GM23338 (cell line): ENCODE data around the gene ZNF496. TPM values are rescaled to one million over a fixed set of nuclear protein-coding genes. Genes with fewer than 3 reads are reported as not detected.

Experiments
- ATAC-seq: fragments of 200-7000 bp; cut with Tn5 transposase; 3 replicates; pipeline ENCODE4 v1.9.1; 2020
- DNase-seq: peaks from one replicate; pipeline ENCODE4 v3.0.0-alpha.2; 2015; ENCODE audit warnings: low spot score
- H2AFZ ChIP-seq: fragments of 200-600 bp; sonication (generic); 2 replicates; pipeline ENCODE4 v1.8.0; 2016; ENCODE audit warnings: antibody characterized with exemption, mild to moderate bottlenecking, moderate library complexity
- H3F3A ChIP-seq: fragments of 200-600 bp; sonication (generic); replicated peaks from 2 replicates; pipeline ENCODE4 v1.8.0; 2017; ENCODE audit warnings: antibody characterized with exemption, mixed run types, low read depth
- H3K27ac ChIP-seq: fragments of 200-600 bp; sonication (generic); 2 replicates; pipeline ENCODE4 v1.6.1; 2016; ENCODE audit warnings: low read depth
- H3K27me3 ChIP-seq: fragments of 200-600 bp; sonication (generic); 2 replicates; pipeline ENCODE4 v1.8.0; 2016; ENCODE audit warnings: mild to moderate bottlenecking, mixed run types, moderate library complexity; ENCODE audit not compliant: insufficient read depth
- H3K36me3 ChIP-seq: fragments of 200-600 bp; sonication (generic); 2 replicates; pipeline ENCODE4 v1.8.0; 2016; ENCODE audit warnings: mild to moderate bottlenecking; ENCODE audit not compliant: insufficient read depth
- H3K4me1 ChIP-seq: fragments of 200-600 bp; sonication (generic); 2 replicates; pipeline ENCODE4 v1.8.0; 2016; ENCODE audit warnings: mild to moderate bottlenecking, moderate library complexity; ENCODE audit not compliant: insufficient read depth
- H3K4me2 ChIP-seq: fragments of 200-600 bp; sonication (generic); 2 replicates; pipeline ENCODE4 v1.7.1; 2017; ENCODE audit warnings: mixed run types
- H3K4me3 ChIP-seq: fragments of 200-600 bp; sonication (generic); 2 replicates; pipeline ENCODE4 v1.6.1; 2016; ENCODE audit warnings: mixed run types
- H3K79me2 ChIP-seq: fragments of 200-600 bp; sonication (generic); replicated peaks from 2 replicates; pipeline ENCODE4 v1.8.0; 2017; ENCODE audit warnings: mild to moderate bottlenecking; ENCODE audit not compliant: insufficient read depth
- H3K9me2 ChIP-seq: fragments of 200-600 bp; sonication (generic); 2 replicates; pipeline ENCODE4 v1.8.0; 2017; ENCODE audit not compliant: insufficient read depth
- H4K20me1 ChIP-seq: fragments of 200-600 bp; sonication (generic); replicated peaks from 2 replicates; pipeline ENCODE4 v1.8.0; 2017; ENCODE audit warnings: mild to moderate bottlenecking; ENCODE audit not compliant: insufficient read depth
- H3K27ac Mint-ChIP-seq: 2 replicates; pipeline ENCODE4 v1.8.0; 2020; ENCODE audit warnings: inconsistent platforms, mild to moderate bottlenecking, moderate library complexity, mixed read lengths
- H3K27me3 Mint-ChIP-seq: 3 replicates; pipeline ENCODE4 v1.8.0; 2022; ENCODE audit warnings: low read depth, mild to moderate bottlenecking, moderate library complexity, mixed read lengths, inconsistent platforms; ENCODE audit not compliant: insufficient read depth, poor library complexity
- H3K36me3 Mint-ChIP-seq: 3 replicates; pipeline ENCODE4 v1.8.0; 2021; ENCODE audit warnings: low read depth, mild to moderate bottlenecking, inconsistent platforms, moderate library complexity, mixed read lengths
- H3K4me1 Mint-ChIP-seq: 3 replicates; pipeline ENCODE4 v1.8.0; 2020; ENCODE audit warnings: mild to moderate bottlenecking, inconsistent platforms, mixed read lengths
- H3K4me3 Mint-ChIP-seq: 3 replicates; pipeline ENCODE4 v1.8.0; 2021; ENCODE audit warnings: moderate library complexity, mild to moderate bottlenecking, inconsistent platforms, mixed read lengths
- H3K9me3 Mint-ChIP-seq: 3 replicates; pipeline ENCODE4 v1.8.0; 2020; ENCODE audit warnings: moderate library complexity, mild to moderate bottlenecking, inconsistent platforms, mixed read lengths
- CTCF ChIP-seq, 2 experiments: fragments of 200-600 bp in 1 of 2; sonication (generic) in 1 of 2; conservative IDR thresholded peaks; 2 replicates each; pipeline versions ENCODE4 v1.5.1 to v1.6.1; 2016 to 2017; ENCODE audit warnings: antibody characterized with exemption in 2 of 2, low read depth in 2 of 2, mild to moderate bottlenecking in 2 of 2, moderate library complexity in 1 of 2
- EZH2phosphoT487 ChIP-seq: fragments of 200-600 bp; sonication (generic); IDR thresholded peaks from one replicate; pipeline ENCODE4 v1.8.1; 2018; ENCODE audit warnings: antibody characterized with exemption; ENCODE audit not compliant: unreplicated experiment
- JUNB ChIP-seq: IDR thresholded peaks from one replicate; pipeline ENCODE4 v1.6.1; 2016; ENCODE audit warnings: antibody characterized with exemption; ENCODE audit not compliant: unreplicated experiment
- POLR2AphosphoS5 ChIP-seq: IDR thresholded peaks from 2 replicates; pipeline ENCODE4 v1.6.1; 2016; ENCODE audit warnings: antibody characterized with exemption, low read depth
- STAT1 ChIP-seq: IDR thresholded peaks from one replicate; pipeline ENCODE4 v1.6.1; 2016; ENCODE audit warnings: antibody characterized with exemption; ENCODE audit not compliant: unreplicated experiment
- ZNF114 ChIP-seq: fragments of 250-450 bp; sonication (Bioruptor Pico); IDR thresholded peaks from 2 replicates; pipeline ENCODE4 v1.5.0; 2020; ENCODE audit warnings: mild to moderate bottlenecking, moderate library complexity
- ZNF331 ChIP-seq: fragments of 250-450 bp; sonication (Bioruptor Pico); IDR thresholded peaks from 2 replicates; pipeline ENCODE4 v1.5.0; 2020; ENCODE audit warnings: low read depth, mild to moderate bottlenecking, moderate library complexity
- polyA plus RNA-seq: library from polyadenylated mRNA; unstranded; fragments of >200 nt; fragmentation: Nextera tagmentation; extraction: Ambion mirVana; gene quantifications from 2 replicates; pipeline ENCODE4 v1.2.1, GENCODE V29; 2016
- total RNA-seq: library from RNA; depleted of rRNA; stranded (reverse); fragments of >200 nt; shearing (Covaris generic); gene quantifications from 2 replicates; pipeline ENCODE4 v1.2.3, GENCODE V29; 2014
- TF ChIP-seq, protein P1 (sequence below): IDR thresholded peaks from 2 replicates; pipeline ENCODE4 v1.6.1; 2016; ENCODE audit warnings: antibody characterized with exemption
- TF ChIP-seq, protein P2 (sequence below): IDR thresholded peaks from one replicate; pipeline ENCODE4 v1.6.1; 2018; ENCODE audit warnings: antibody characterized with exemption; ENCODE audit not compliant: unreplicated experiment

Gene ZNF496
- total and polyA plus RNA-seq, 2 experiments from 2014 or later: 22.0 to 127 TPM

DNA sequence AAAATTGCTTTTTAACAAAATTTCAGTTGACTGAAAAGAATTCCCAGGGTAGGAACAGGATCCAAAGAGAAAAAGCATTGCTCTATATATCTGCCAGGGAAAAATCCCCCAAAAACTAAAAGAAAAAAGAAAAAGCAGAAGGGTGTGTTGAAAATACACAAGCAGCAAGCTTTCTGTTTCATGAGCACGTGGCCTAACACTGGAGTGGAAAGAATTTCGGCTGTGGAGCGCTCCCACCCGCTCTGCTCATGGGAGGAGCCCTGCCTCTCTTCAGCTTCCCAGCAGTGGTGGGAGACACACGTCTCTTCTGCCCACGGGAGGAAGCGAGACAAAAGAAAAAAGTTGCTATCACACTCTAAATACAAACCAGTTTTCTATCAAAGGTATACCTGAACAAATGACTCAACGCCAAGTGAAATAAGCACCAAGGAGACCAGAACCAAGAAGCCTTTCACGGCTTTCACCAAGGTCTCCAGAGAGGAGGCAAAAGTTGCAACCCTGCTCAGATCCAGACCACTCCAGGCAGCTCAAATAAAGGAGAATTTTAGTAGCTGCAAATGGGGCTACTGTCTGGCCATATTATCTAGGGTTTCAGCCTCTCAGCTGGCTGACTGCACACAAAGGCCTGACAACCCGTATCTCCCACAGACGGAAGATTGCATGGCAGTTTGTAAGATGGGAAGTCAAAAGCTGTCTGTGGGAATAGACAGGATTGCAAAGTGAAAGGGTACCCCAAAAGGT lies 29.5 kb upstream of the ZNF496 start:
- Mint-ChIP-seq H3K4me1 (peaks cover 27% of the 10 kb centered on the region), H3K36me3 (peaks cover 22% of the 10 kb centered on the region), H3K27ac (no peak overlapping the region), H3K9me3 (peaks cover 29% of the 10 kb centered on the region), H3K4me3 (no peak overlapping the region), H3K27me3 (peaks cover 3% of the 10 kb centered on the region)
- no peak for DNase-seq
- Histone ChIP-seq H3K4me2 (peak overlapping the region; percentile 55), H3F3A (no peaks in the 10 kb centered on the region), H3K27me3 (no peaks in the 10 kb centered on the region), H3K36me3 (peaks cover 14% of the 10 kb centered on the region), H3K27ac (no peak overlapping the region), H3K9me2 (no peaks in the 10 kb centered on the region), H2AFZ (peak overlapping the region; percentile 92; the same call in 1 of the 2 replicates), H3K4me3 (no peak overlapping the region), H3K4me1 (peaks cover 18% of the 10 kb centered on the region), H4K20me1 (no peaks in the 10 kb centered on the region), H3K79me2 (no peaks in the 10 kb centered on the region)
- TF ChIP-seq ZNF114 (CRISPR knock-in tag) (no peak), JUNB (no peak), POLR2AphosphoS5 (no peak), CTCF (conservative IDR thresholded peaks at IDR 0.05; ENCODE audit: low read depth in 2 of 2) (no peak), ZNF331 (CRISPR knock-in tag) (no peak), EZH2phosphoT487 (no peak), STAT1 (no peak)
- TF ChIP-seq, protein P1, sequence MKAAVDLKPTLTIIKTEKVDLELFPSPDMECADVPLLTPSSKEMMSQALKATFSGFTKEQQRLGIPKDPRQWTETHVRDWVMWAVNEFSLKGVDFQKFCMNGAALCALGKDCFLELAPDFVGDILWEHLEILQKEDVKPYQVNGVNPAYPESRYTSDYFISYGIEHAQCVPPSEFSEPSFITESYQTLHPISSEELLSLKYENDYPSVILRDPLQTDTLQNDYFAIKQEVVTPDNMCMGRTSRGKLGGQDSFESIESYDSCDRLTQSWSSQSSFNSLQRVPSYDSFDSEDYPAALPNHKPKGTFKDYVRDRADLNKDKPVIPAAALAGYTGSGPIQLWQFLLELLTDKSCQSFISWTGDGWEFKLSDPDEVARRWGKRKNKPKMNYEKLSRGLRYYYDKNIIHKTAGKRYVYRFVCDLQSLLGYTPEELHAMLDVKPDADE: no peak
- TF ChIP-seq, protein P2, sequence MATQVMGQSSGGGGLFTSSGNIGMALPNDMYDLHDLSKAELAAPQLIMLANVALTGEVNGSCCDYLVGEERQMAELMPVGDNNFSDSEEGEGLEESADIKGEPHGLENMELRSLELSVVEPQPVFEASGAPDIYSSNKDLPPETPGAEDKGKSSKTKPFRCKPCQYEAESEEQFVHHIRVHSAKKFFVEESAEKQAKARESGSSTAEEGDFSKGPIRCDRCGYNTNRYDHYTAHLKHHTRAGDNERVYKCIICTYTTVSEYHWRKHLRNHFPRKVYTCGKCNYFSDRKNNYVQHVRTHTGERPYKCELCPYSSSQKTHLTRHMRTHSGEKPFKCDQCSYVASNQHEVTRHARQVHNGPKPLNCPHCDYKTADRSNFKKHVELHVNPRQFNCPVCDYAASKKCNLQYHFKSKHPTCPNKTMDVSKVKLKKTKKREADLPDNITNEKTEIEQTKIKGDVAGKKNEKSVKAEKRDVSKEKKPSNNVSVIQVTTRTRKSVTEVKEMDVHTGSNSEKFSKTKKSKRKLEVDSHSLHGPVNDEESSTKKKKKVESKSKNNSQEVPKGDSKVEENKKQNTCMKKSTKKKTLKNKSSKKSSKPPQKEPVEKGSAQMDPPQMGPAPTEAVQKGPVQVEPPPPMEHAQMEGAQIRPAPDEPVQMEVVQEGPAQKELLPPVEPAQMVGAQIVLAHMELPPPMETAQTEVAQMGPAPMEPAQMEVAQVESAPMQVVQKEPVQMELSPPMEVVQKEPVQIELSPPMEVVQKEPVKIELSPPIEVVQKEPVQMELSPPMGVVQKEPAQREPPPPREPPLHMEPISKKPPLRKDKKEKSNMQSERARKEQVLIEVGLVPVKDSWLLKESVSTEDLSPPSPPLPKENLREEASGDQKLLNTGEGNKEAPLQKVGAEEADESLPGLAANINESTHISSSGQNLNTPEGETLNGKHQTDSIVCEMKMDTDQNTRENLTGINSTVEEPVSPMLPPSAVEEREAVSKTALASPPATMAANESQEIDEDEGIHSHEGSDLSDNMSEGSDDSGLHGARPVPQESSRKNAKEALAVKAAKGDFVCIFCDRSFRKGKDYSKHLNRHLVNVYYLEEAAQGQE: no peak
- ATAC-seq: peak; percentile 43
